ENCODE data around the gene RTN4R.

Gene RTN4R

GRCh38 chr22:20297414-20298109 lies 29.4 kb upstream of the RTN4R start:
- ChIA-PET CTCF (no interaction called here), POLR2A (ENCODE audit: low non-redundant PET) (no interaction called here)
- H3K27ac ChIP-seq: no peak overlapping the region
- TF ChIP-seq CTCF (conservative IDR thresholded peaks at IDR 0.05; ENCODE audit: low read depth): no peak
- DNase-seq (ENCODE audit: low spot score): no peak

GRCh38 chr22:20296598-20296997 lies 28.5 kb upstream of the RTN4R start:
- TF ChIP-seq CTCF (conservative IDR thresholded peaks at IDR 0.05; ENCODE audit: low read depth): no peak
- ChIA-PET POLR2A (ENCODE audit: low non-redundant PET) (no interaction called here), CTCF (interaction anchor here (0.7 kb wide), 1 partner anchor 60 kb away, joined by 4 read pairs; no protein-coding TSS in a partner anchor)
- no peak for DNase-seq (ENCODE audit: low spot score)
- no peak overlapping the region for H3K27ac ChIP-seq

GRCh38 chr22:20295262-20296064 lies 27.3 kb upstream of the RTN4R start:
- POLR2A ChIA-PET (ENCODE audit: low non-redundant PET): no interaction called here
- no peak for DNase-seq (ENCODE audit: low spot score)
- H3K27ac ChIP-seq: no peak overlapping the region
- CTCF ChIA-PET: interaction anchor here (1.1 kb wide), 1 partner anchor 138 kb away, joined by 4 read pairs; no protein-coding TSS in a partner anchor
- no peak for TF ChIP-seq CTCF (conservative IDR thresholded peaks at IDR 0.05; ENCODE audit: low read depth)

- CTCF ChIA-PET: no interaction called here
- POLR2A ChIA-PET (ENCODE audit: low non-redundant PET): no interaction called here
- no peak for DNase-seq (ENCODE audit: low spot score)
- H3K27ac ChIP-seq: no peak overlapping the region
- no peak for TF ChIP-seq CTCF (conservative IDR thresholded peaks at IDR 0.05; ENCODE audit: low read depth)
These were observed 24.6 kb upstream of the RTN4R start for GRCh38 chr22:20292673-20293232.

- DNase-seq (ENCODE audit: low spot score): no peak
- no peak for TF ChIP-seq CTCF (conservative IDR thresholded peaks at IDR 0.05; ENCODE audit: low read depth)
- no peak overlapping the region for H3K27ac ChIP-seq
- CTCF ChIA-PET: no interaction called here
- POLR2A ChIA-PET (ENCODE audit: low non-redundant PET): interaction anchor here (0.6 kb wide), 1 partner anchor 29 kb away, joined by 3 read pairs; no protein-coding TSS in a partner anchor
These were observed 24.0 kb upstream of the RTN4R start for GRCh38 chr22:20292108-20292507.

- ChIA-PET POLR2A (ENCODE audit: low non-redundant PET) (interaction anchor here (0.6 kb wide), 1 partner anchor 29 kb away, joined by 3 read pairs; no protein-coding TSS in a partner anchor), CTCF (no interaction called here)
- no peak for TF ChIP-seq CTCF (conservative IDR thresholded peaks at IDR 0.05; ENCODE audit: low read depth)
- DNase-seq (ENCODE audit: low spot score): no peak
- H3K27ac ChIP-seq: no peak overlapping the region
These were observed 23.5 kb upstream of the RTN4R start for GRCh38 chr22:20291604-20292063.
